Neural cell (in vitro differentiated cells): ENCODE results near the gene EFR3B.

Experiments used
- EP300 ChIP-seq: fragments of 450-650 bp; conservative IDR thresholded peaks from 2 replicates; pipeline ENCODE4 v1.6.1; 2014; ENCODE audit warnings: antibody characterized with exemption, mild to moderate bottlenecking, moderate library complexity; ENCODE audit not compliant: poor library complexity, severe bottlenecking
- EZH2 ChIP-seq: fragments of 200-600, 300-800 bp; shearing (Covaris generic), sonication (generic); IDR thresholded peaks from 2 replicates; pipeline ENCODE4 v1.6.1; 2014; ENCODE audit warnings: antibody characterized with exemption, low read length, borderline replicate concordance, mild to moderate bottlenecking; ENCODE audit not compliant: insufficient read depth, poor library complexity, severe bottlenecking
- MXI1 ChIP-seq: fragments of 450-650 bp; conservative IDR thresholded peaks from 2 replicates; pipeline ENCODE4 v1.6.1; 2014; ENCODE audit warnings: antibody characterized with exemption, mild to moderate bottlenecking; ENCODE audit not compliant: poor library complexity, severe bottlenecking
- POLR2AphosphoS5 ChIP-seq: IDR thresholded peaks from 2 replicates; pipeline ENCODE4 v1.6.1; 2012
- RAD21 ChIP-seq: fragments of 450-650 bp; conservative IDR thresholded peaks from 2 replicates; pipeline ENCODE4 v1.6.1; 2014; ENCODE audit warnings: antibody characterized with exemption, mild to moderate bottlenecking, moderate library complexity
- TAF1 ChIP-seq: IDR thresholded peaks from 2 replicates; pipeline ENCODE4 v1.6.1; 2012; ENCODE audit warnings: low read depth
- TF ChIP-seq, protein P1 (sequence below): fragments of 450-650 bp; IDR thresholded peaks from 2 replicates; pipeline ENCODE4 v1.5.1; 2014; ENCODE audit warnings: antibody characterized with exemption, mild to moderate bottlenecking, moderate library complexity; ENCODE audit not compliant: poor library complexity, severe bottlenecking

DNA sequence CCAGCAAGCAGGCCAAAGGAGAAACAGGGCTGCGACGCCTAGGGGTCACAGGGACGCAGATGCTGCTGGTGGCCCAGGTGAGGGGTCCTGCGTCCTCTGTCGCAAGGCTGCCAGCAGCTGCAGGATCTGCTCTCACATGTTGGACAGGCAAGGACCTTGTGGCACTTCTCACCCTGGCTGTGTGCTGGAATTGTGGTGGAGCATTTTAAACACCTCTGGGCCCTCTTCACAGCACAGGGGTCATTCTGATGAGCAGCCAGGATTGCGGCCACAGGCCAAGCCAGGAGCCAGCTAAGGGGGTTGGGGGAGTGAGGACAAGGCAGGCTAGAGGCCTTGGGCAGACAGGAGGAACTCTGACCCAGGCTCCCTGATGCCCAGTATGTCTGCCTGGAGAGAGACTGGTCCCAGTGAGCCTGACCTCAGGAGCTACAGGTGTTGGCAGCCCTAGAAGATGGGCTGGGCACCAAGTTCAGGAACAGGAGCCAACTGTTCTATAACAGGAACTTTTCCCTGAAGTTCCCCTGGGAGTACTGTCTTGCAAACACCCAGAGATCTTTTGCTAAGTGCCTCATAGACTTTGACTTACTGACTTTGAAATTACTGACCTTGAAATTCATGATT is 40.2 kb downstream of the EFR3B start:
- TF ChIP-seq, protein P1, sequence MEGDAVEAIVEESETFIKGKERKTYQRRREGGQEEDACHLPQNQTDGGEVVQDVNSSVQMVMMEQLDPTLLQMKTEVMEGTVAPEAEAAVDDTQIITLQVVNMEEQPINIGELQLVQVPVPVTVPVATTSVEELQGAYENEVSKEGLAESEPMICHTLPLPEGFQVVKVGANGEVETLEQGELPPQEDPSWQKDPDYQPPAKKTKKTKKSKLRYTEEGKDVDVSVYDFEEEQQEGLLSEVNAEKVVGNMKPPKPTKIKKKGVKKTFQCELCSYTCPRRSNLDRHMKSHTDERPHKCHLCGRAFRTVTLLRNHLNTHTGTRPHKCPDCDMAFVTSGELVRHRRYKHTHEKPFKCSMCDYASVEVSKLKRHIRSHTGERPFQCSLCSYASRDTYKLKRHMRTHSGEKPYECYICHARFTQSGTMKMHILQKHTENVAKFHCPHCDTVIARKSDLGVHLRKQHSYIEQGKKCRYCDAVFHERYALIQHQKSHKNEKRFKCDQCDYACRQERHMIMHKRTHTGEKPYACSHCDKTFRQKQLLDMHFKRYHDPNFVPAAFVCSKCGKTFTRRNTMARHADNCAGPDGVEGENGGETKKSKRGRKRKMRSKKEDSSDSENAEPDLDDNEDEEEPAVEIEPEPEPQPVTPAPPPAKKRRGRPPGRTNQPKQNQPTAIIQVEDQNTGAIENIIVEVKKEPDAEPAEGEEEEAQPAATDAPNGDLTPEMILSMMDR = no peak
- TF ChIP-seq POLR2AphosphoS5 = no peak
- TF ChIP-seq RAD21 = no peak
- no peak for TF ChIP-seq EP300
- no peak for TF ChIP-seq EZH2
- TF ChIP-seq TAF1 = no peak
- TF ChIP-seq MXI1 = no peak
